Effector CD8-positive, alpha-beta T cell (primary cell): ENCODE data around the gene SLC12A7.

Experiments
- DNase-seq: peaks from one replicate; lab custom pipeline; 2025; lab: John Stamatoyannopoulos, UW

The SLC12A7 gene

GRCh38 chr5:1077491-1078020 lies 34.3 kb downstream of the SLC12A7 start:
- DNase-seq = no peak

- DNase-seq = no peak
Observed at GRCh38 chr5:1077026-1077425, 34.8 kb downstream of the SLC12A7 start.

- no peak for DNase-seq
Observed at GRCh38 chr5:1076406-1076805, 35.5 kb downstream of the SLC12A7 start.

- no peak for DNase-seq
Observed at GRCh38 chr5:1075931-1076330, 35.9 kb downstream of the SLC12A7 start.

GRCh38 chr5:1075555-1075881 lies 36.3 kb downstream of the SLC12A7 start:
- no peak for DNase-seq

- DNase-seq = no peak
Observed at GRCh38 chr5:1074816-1075554, 36.9 kb downstream of the SLC12A7 start.

- DNase-seq = no peak
Observed at GRCh38 chr5:1074226-1074625, 37.6 kb downstream of the SLC12A7 start.

GRCh38 chr5:1073239-1074102 lies 38.4 kb downstream of the SLC12A7 start:
- no peak for DNase-seq

- no peak for DNase-seq
Observed at GRCh38 chr5:1069720-1070088, 42.2 kb downstream of the SLC12A7 start.

- no peak for DNase-seq
Observed at GRCh38 chr5:1068895-1069719, 42.8 kb downstream of the SLC12A7 start.

- DNase-seq = no peak
Observed at GRCh38 chr5:1068204-1068894, 43.5 kb downstream of the SLC12A7 start.

GRCh38 chr5:1067141-1068121 lies 44.4 kb downstream of the SLC12A7 start:
- no peak for DNase-seq

- DNase-seq = no peak
Observed at GRCh38 chr5:1066676-1067075, 45.2 kb downstream of the SLC12A7 start.

- DNase-seq = no peak
Observed at GRCh38 chr5:1065891-1066650, 45.8 kb downstream of the SLC12A7 start.

- DNase-seq = no peak
Observed at GRCh38 chr5:1065143-1065750, 46.6 kb downstream of the SLC12A7 start.

- no peak for DNase-seq
Observed at GRCh38 chr5:1064383-1065142, 47.3 kb downstream of the SLC12A7 start.

- DNase-seq = no peak
Observed at GRCh38 chr5:1063661-1064382, 48.0 kb downstream of the SLC12A7 start.
